Spleen (tissue), 11 donors: Measurements from ENCODE around the gene WDR72. TPM values are rescaled to one million over a fixed set of nuclear protein-coding genes. Genes with fewer than 3 reads are reported as not detected.

ENCODE experiments used
- DNase-seq: peaks from one replicate; pipeline ENCODE4 v3.0.0-alpha.2; 2020
- H3K27ac ChIP-seq, 8 donors: fragments of 200-600 bp; sonication (generic) in 7 of 8; 1 replicate in 4 of 8; 2 replicates in 4 of 8; pipeline versions ENCODE4 v1.5.0 to v1.8.0; 2016 to 2021; ENCODE audit warnings: inconsistent platforms in 4 of 8, mild to moderate bottlenecking in 4 of 8, moderate library complexity in 1 of 8
- H3K27me3 ChIP-seq, 7 donors: fragments of 200-600 bp; sonication (generic) in 6 of 7; replicated peaks in 1 of 7; 1 replicate in 4 of 7; 2 replicates in 3 of 7; pipeline versions ENCODE4 v1.5.0 to v1.8.0; 2016 to 2021; ENCODE audit warnings: inconsistent platforms in 3 of 7, mild to moderate bottlenecking in 1 of 7
- H3K36me3 ChIP-seq, 6 donors: fragments of 200-600 bp; sonication (generic) in 5 of 6; 1 replicate in 4 of 6; 2 replicates in 2 of 6; pipeline versions ENCODE4 v1.5.0 to v1.8.0; 2016 to 2021; ENCODE audit warnings: inconsistent platforms in 2 of 6
- H3K4me1 ChIP-seq, 6 donors: fragments of 200-600 bp; sonication (generic) in 5 of 6; 1 replicate in 3 of 6; 2 replicates in 3 of 6; pipeline versions ENCODE4 v1.5.0 to v1.8.0; 2016 to 2021; ENCODE audit warnings: inconsistent platforms in 3 of 6
- H3K4me3 ChIP-seq, 8 donors: fragments of 200-600 bp; sonication (generic) in 7 of 8; 1 replicate in 4 of 8; 2 replicates in 4 of 8; pipeline versions ENCODE4 v1.5.0 to v1.8.0; 2016 to 2021; ENCODE audit warnings: inconsistent platforms in 4 of 8, mild to moderate bottlenecking in 4 of 8, moderate library complexity in 2 of 8
- H3K9me3 ChIP-seq, 8 donors: fragments of 200-600 bp; sonication (generic) in 7 of 8; 1 replicate in 4 of 8; 2 replicates in 4 of 8; pipeline versions ENCODE4 v1.5.0 to v1.8.0; 2016 to 2021; ENCODE audit warnings: inconsistent platforms in 4 of 8
- CTCF ChIP-seq, 11 experiments: fragments of 200-600 bp in 7 of 11; fragments of 450-650 bp in 4 of 11; sonication (generic) in 4 of 11; IDR thresholded peaks in 8 of 11; conservative IDR thresholded peaks in 3 of 11; 1 replicate in 7 of 11; 2 replicates in 4 of 11; pipeline versions ENCODE4 v1.4.0 to v1.8.0; 2016 to 2021; ENCODE audit warnings: antibody characterized with exemption in 11 of 11, inconsistent platforms in 4 of 11, mild to moderate bottlenecking in 1 of 11
- POLR2A ChIP-seq, 3 donors: fragments of 450-650 bp; IDR thresholded peaks; one replicate each; pipeline ENCODE4 v1.5.1; 2017; ENCODE audit warnings: antibody characterized with exemption in 3 of 3, mild to moderate bottlenecking in 1 of 3
- POLR2AphosphoS5 ChIP-seq, 3 donors: sonication (generic); formaldehyde crosslinking; IDR thresholded peaks; one replicate each; pipeline ENCODE4 v1.5.1; 2017; ENCODE audit warnings: antibody characterized with exemption in 3 of 3
- WGBS, 5 donors: extraction: QIAGEN DNeasy Blood & Tissue Kit in 3 of 5; methylation state at CpG; one replicate each; pipeline versions ENCODE4 v1.1.5 to v1.1.7; 2013 to 2018; 5-methylcytosine and 5-hydroxymethylcytosine counted together
- intact Hi-C: fragments of 100-400 bp; cut with DNase I; formaldehyde crosslinking; loops from one replicate; pipeline ENCODE4 v1.15.0; 2023; ENCODE audit warnings: low total_unique reads
- polyA plus RNA-seq, 3 donors: library from polyadenylated mRNA; stranded (reverse); fragments of 200-250 nt; gene quantifications; one replicate each; pipeline ENCODE4 v1.2.1, GENCODE V29; 2013
- total RNA-seq, 7 donors: library from RNA; depleted of rRNA in 3 of 7; stranded (reverse); fragments of >200 nt in 3 of 7; fragmentation: NEBNext Ultra II Directional in 4 of 7; extraction: Animal tissue kit (Norgen Biotek cat#: 25700) in 4 of 7; gene quantifications; one replicate each; pipeline versions ENCODE4 v1.1.0 to v1.2.1, GENCODE V29; 2016 to 2021
- donor health status: healthy with polysubstance abuse.
- donor health status: DM: no; HTN: no; CAD: no; lungs with moderate emphysema.
- donor health status: DM: no; HTN: no; CAD: no.
- donor health status: Bipolar disorder and iron deficiency.
- donor health status: healthy.
- donor health status: DM: no; HTN: no; CAD: no.
- donor health status: DM: yes; HTN: yes; CAD: no.

Gene WDR72
- total and polyA plus RNA-seq, 10 donors: not detected

- intact Hi-C loops: no loop called here
- TF ChIP-seq POLR2AphosphoS5 (IDR thresholded peaks at IDR 0.05): no peak
- Histone ChIP-seq H3K4me1 (no peaks in the 10 kb centered on the region), H3K4me3 (no peak overlapping the region), H3K9me3 (no peaks in the 10 kb centered on the region), H3K27me3 (no peaks in the 10 kb centered on the region), H3K27ac (no peak overlapping the region), H3K36me3 (no peaks in the 10 kb centered on the region)
- 55 to 73% (median 60%) methylated on average over 2 of the region's 2 CpGs for WGBS, 5 donors
- no peak for DNase-seq
Measured at GRCh38 chr15:53520996-53521395, 238.5 kb downstream of the WDR72 start.

- Histone ChIP-seq H3K27me3 (no peaks in the 10 kb centered on the region), H3K27ac (no peak overlapping the region), H3K9me3 (no peaks in the 10 kb centered on the region), H3K4me1 (no peaks in the 10 kb centered on the region), H3K36me3 (no peaks in the 10 kb centered on the region), H3K4me3 (no peak overlapping the region)
- DNase-seq: no peak
- WGBS, 5 donors: 85 to 96% (median 88%) methylated on average over 3 of the region's 3 CpGs
- TF ChIP-seq CTCF (IDR thresholded peaks at IDR 0.05 in 8 of 11, conservative IDR thresholded peaks at IDR 0.05 in 3 of 11) (no peak), POLR2AphosphoS5 (IDR thresholded peaks at IDR 0.05) (no peak), POLR2A (IDR thresholded peaks at IDR 0.05) (no peak)
- intact Hi-C loops: no loop called here
Measured at GRCh38 chr15:53513431-53513830, 246.0 kb downstream of the WDR72 start.

GRCh38 chr15:53512029-53512428 lies 247.4 kb downstream of the WDR72 start:
- intact Hi-C loops: no loop called here
- Histone ChIP-seq H3K9me3 (no peaks in the 10 kb centered on the region), H3K4me3 (no peak overlapping the region), H3K27ac (no peak overlapping the region), H3K4me1 (no peaks in the 10 kb centered on the region), H3K27me3 (no peaks in the 10 kb centered on the region), H3K36me3 (no peaks in the 10 kb centered on the region)
- DNase-seq: no peak
- WGBS, 5 donors: 79 to 92% (median 89%) methylated on average over 2 of the region's 2 CpGs
- TF ChIP-seq POLR2A (IDR thresholded peaks at IDR 0.05) (no peak), POLR2AphosphoS5 (IDR thresholded peaks at IDR 0.05) (no peak), CTCF (IDR thresholded peaks at IDR 0.05 in 8 of 11, conservative IDR thresholded peaks at IDR 0.05 in 3 of 11) (no peak)

- TF ChIP-seq POLR2AphosphoS5 (IDR thresholded peaks at IDR 0.05) (no peak), CTCF (IDR thresholded peaks at IDR 0.05 in 8 of 11, conservative IDR thresholded peaks at IDR 0.05 in 3 of 11) (no peak), POLR2A (IDR thresholded peaks at IDR 0.05) (no peak)
- H3K4me1 ChIP-seq: no peaks in the 10 kb centered on the region
- no peaks in the 10 kb centered on the region for H3K27me3 ChIP-seq
- DNase-seq: no peak
- no peak overlapping the region for H3K27ac ChIP-seq
- no peaks in the 10 kb centered on the region for H3K9me3 ChIP-seq
- no peak overlapping the region for H3K4me3 ChIP-seq
- intact Hi-C loops: no loop called here
- no peaks in the 10 kb centered on the region for H3K36me3 ChIP-seq
Measured at GRCh38 chr15:53511175-53511574, 248.3 kb downstream of the WDR72 start.

GRCh38 chr15:53506370-53506769 lies 253.1 kb downstream of the WDR72 start:
- no peak overlapping the region for H3K27ac ChIP-seq
- TF ChIP-seq CTCF (IDR thresholded peaks at IDR 0.05 in 8 of 11, conservative IDR thresholded peaks at IDR 0.05 in 3 of 11) (no peak), POLR2AphosphoS5 (IDR thresholded peaks at IDR 0.05) (no peak), POLR2A (IDR thresholded peaks at IDR 0.05) (no peak)
- no peak for DNase-seq
- WGBS, 5 donors: 75 to 82% (median 80%) methylated on average over 2 of the region's 2 CpGs
- no peaks in the 10 kb centered on the region for H3K9me3 ChIP-seq
- no peaks in the 10 kb centered on the region for H3K4me1 ChIP-seq
- intact Hi-C loops: no loop called here
- H3K36me3 ChIP-seq: no peaks in the 10 kb centered on the region
- no peaks in the 10 kb centered on the region for H3K27me3 ChIP-seq
- H3K4me3 ChIP-seq: no peak overlapping the region
